Hepatocyte (in vitro differentiated cells): ENCODE measurements around the gene CEP170B.

Source experiments
- CTCF ChIP-seq: fragments of 200-600 bp; sonication (generic); IDR thresholded peaks from 2 replicates; pipeline ENCODE4 v1.5.1; 2016; ENCODE audit warnings: antibody characterized with exemption, mild to moderate bottlenecking; ENCODE audit not compliant: poor library complexity
- EZH2 ChIP-seq: fragments of 200-600 bp; sonication (generic); IDR thresholded peaks from 2 replicates; pipeline ENCODE4 v1.6.1; 2016; ENCODE audit warnings: antibody characterized with exemption, mild to moderate bottlenecking, borderline replicate concordance
- EZH2phosphoT487 ChIP-seq: fragments of 200-600 bp; sonication (generic); IDR thresholded peaks from one replicate; pipeline ENCODE4 v1.6.1; 2018; ENCODE audit warnings: antibody characterized with exemption, mild to moderate bottlenecking, low read depth, moderate library complexity; ENCODE audit not compliant: unreplicated experiment, severe bottlenecking

DNA sequence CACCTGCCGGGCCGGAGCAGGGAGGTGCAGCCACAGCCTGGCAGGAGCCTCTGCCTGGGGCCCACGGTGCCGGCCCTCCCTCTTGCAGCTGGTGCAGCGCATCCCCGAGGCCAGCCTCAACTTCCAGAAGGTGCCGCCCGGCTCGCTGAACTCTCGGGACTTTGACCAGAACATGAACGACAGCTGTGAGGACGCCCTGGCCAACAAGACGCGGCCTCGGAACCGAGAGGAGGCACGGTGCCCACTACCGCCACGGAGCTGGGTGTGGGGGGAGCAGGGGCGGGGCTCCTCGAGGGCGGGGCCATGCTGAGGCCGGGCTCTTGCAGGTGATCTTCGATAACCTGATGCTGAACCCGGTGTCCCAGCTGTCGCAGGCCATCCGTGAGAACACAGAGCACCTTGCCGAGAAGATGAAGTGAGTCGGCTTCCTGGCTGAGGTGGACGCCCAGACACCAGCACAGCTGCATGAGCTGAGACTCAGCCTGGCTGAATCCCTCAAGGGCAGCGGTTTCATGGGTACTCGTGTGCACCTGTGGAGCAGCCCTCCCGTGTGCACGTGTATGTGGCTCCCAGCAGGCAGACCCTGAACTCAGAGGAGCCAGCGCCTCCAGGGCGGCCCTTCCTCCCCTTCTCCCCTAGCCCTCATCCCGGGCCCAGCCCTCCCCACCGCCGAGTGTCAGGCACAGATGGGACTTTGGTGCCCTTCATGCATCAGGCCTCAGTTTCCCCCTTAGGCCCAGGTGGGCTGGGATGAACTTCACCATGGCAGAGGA lies 28.6 kb downstream of the CEP170B start:
- TF ChIP-seq CTCF = no peak
- TF ChIP-seq EZH2 = no peak
- no peak for TF ChIP-seq EZH2phosphoT487
